LNCAP (cell line): Measurements from ENCODE around the gene KCNJ1.

ENCODE experiments used
- TF ChIP-seq, protein P1 (sequence below): fragments of 450-650 bp; IDR thresholded peaks from 2 replicates; pipeline ENCODE4 v1.5.1; 2017; ENCODE audit warnings: mild to moderate bottlenecking

KCNJ1 gene

GRCh38 chr11:128911239-128911638 is 44.1 kb upstream of the KCNJ1 start:
- TF ChIP-seq, protein P1, sequence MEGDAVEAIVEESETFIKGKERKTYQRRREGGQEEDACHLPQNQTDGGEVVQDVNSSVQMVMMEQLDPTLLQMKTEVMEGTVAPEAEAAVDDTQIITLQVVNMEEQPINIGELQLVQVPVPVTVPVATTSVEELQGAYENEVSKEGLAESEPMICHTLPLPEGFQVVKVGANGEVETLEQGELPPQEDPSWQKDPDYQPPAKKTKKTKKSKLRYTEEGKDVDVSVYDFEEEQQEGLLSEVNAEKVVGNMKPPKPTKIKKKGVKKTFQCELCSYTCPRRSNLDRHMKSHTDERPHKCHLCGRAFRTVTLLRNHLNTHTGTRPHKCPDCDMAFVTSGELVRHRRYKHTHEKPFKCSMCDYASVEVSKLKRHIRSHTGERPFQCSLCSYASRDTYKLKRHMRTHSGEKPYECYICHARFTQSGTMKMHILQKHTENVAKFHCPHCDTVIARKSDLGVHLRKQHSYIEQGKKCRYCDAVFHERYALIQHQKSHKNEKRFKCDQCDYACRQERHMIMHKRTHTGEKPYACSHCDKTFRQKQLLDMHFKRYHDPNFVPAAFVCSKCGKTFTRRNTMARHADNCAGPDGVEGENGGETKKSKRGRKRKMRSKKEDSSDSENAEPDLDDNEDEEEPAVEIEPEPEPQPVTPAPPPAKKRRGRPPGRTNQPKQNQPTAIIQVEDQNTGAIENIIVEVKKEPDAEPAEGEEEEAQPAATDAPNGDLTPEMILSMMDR, result no peak

DNA sequence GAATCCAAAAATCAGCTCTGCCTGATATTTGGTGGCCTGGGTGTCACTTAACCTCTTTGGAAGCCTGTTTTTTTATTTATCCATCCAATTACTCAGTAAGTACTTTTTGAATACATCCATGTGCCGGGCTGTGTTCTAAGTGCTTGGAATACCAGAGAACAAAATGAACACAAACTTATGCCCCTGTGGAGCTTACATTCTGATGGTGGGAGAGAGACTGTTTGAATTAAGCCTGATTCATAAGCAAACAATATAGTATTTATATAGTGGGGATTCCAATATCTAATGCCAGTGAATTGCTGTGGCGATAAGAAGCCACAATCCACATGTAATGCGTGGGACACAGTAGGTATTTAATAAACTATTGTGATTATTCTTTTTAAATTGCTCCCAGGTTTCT is 43.5 kb upstream of the KCNJ1 start:
- TF ChIP-seq, protein P1, result no peak

DNA sequence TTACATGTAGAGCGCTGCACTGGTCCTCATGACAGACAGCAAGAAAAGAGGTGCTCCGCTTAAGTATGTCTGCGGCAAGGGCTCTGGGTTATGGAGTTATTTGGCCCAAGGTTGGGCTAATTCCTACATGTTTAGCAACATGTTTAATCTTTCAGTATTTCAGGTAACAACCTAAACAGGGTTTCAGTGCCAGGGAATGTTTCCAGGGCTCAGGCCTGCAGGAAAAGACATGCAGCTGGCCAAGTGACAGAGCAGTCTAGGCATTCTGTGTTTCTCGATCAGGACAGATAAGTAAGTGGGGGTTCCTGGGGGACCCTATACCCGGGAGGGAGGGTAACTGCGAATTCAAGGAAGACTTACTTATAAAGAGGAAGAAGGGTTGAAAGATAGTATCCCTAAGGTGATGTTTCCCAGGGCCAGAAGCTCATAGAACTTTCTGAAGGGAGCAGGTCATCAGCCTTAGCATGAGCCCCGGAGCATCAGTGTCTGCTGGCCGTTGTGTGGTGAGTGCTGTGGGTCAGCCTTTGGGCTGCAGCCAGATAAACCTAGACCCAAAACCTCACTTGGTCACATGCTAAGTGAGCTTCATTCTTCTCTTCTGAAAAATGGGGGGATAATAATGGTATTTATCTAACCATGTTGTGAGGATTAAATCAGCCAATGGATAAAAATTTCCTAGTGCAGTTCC is 42.5 kb upstream of the KCNJ1 start:
- TF ChIP-seq, protein P1, result no peak

DNA sequence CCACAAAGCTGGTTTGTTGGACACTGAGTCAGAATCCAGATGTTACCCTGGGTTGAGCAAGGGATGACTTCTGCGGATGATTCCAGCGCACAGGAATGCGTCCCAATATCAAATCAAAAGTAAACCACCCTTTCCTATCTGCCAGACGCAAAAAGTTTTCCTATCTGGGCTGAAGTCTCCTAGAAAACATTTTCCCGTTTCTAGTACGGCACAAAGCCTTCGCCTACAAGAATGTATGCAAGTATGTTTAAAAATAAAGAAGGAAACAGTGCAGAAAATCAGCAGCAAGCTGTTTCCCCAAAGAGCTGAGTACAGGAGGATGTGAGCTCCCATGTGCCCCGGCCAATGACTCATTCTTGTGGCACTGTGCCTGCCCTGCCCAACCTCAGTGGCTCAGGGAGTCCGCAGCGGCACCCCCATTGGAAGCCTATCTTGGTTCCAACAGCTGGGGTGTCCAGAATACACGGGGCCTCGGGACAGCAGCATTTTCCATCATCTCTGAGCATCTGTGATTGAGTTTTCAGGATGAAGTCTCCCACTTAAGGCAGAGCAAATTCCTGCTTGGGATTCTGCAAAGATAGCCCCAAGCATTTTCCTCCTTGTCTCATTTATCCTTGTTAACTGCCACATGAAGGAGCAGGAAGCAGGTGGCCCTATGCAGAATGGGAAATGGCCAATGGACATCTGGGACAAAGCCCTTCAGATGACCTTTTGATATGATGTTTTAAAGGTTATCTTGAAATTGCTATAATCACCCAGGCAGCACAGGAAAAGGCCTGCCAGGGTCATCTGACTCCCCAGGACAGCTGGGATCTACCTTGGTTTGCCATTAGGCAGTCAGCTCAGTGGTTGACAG is 41.5 kb upstream of the KCNJ1 start:
- TF ChIP-seq, protein P1, result no peak

GRCh38 chr11:128907585-128907984 is 40.5 kb upstream of the KCNJ1 start:
- TF ChIP-seq, protein P1, result no peak

- TF ChIP-seq, protein P1, result 0 out of 2 replicates have a peak, but pooled peaks have one; percentile 2
Measured at GRCh38 chr11:128906185-128907050, 39.3 kb upstream of the KCNJ1 start.
